Ascending aorta (tissue), 2 donors: ENCODE results near the gene NEAT1. TPM values are rescaled to one million over a fixed set of nuclear protein-coding genes. Genes with fewer than 3 reads are reported as not detected.

Experiments used
- DNase-seq, 2 donors: peaks; one replicate each; pipeline ENCODE4 v3.0.0-alpha.2; 2019; ENCODE audit warnings: low spot score in 2 of 2
- H3K27ac ChIP-seq, 2 donors: fragments of 200-600 bp; sonication (generic); one replicate each; pipeline ENCODE4 v1.5.1; 2016 to 2017; ENCODE audit warnings: mild to moderate bottlenecking in 1 of 2
- H3K27me3 ChIP-seq: fragments of 200-600 bp; sonication (generic); one replicate; pipeline ENCODE4 v1.5.1; 2017
- H3K36me3 ChIP-seq, 2 donors: fragments of 200-600 bp; sonication (generic); one replicate each; pipeline ENCODE4 v1.5.1; 2016
- H3K4me1 ChIP-seq, 2 donors: fragments of 200-600 bp; sonication (generic); one replicate each; pipeline ENCODE4 v1.5.1; 2016 to 2017; ENCODE audit warnings: mild to moderate bottlenecking in 1 of 2
- H3K4me3 ChIP-seq, 2 donors: fragments of 200-600 bp; sonication (generic); one replicate each; pipeline ENCODE4 v1.5.1; 2016 to 2017; ENCODE audit warnings: mild to moderate bottlenecking in 1 of 2
- H3K9me3 ChIP-seq, 2 donors: fragments of 200-600 bp; sonication (generic); one replicate each; pipeline ENCODE4 v1.5.1; 2016
- intact Hi-C: fragments of 100-400 bp; cut with DNase I; formaldehyde crosslinking; loops from one replicate; pipeline ENCODE4 v1.15.1; 2023
- total RNA-seq: library from RNA; depleted of rRNA; stranded (reverse); fragments of >200 nt; gene quantifications from one replicate; pipeline ENCODE4 v1.1.0, GENCODE V29; 2016
- TF ChIP-seq, protein P1 (sequence below), 3 experiments: fragments of 200-600 bp in 2 of 3; fragments of 450-650 bp in 1 of 3; sonication (generic) in 2 of 3; IDR thresholded peaks; one replicate each; pipeline ENCODE4 v1.5.1; 2016 to 2019; ENCODE audit warnings: antibody characterized with exemption in 3 of 3, mild to moderate bottlenecking in 1 of 3, moderate library complexity in 1 of 3

Gene NEAT1
- total RNA-seq, 1 donor from 2014 or later: 180 TPM

DNA sequence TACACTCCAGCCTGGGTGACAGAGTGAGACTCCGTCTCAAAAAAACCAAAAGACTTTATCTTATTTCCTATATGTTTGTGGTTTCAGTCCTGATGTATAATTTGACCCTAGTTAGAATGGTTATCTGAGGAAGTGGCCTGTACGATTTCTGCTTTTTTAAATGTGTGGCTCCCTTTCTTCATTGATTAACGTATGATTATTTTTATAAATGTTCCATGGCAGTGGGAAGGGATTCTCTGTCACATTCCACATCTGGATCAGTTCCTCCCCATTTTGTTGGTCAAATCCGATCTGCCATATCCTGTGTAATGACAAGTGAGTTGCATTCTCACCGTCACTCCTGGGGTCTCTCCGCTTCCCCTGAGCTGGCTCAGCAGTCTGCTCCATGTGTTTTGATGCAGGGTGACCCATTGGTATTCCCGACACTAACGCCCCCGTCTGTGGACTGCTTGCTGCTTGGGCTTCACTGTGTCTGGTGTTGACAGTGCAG, 20.3 kb downstream of the NEAT1 start:
- peaks cover 11 to 50% of the 10 kb centered on the region in 2 donors for H3K4me1 ChIP-seq

GRCh38 chr11:65444314-65445051, 21.9 kb downstream of the NEAT1 start:
- Histone ChIP-seq H3K4me1 (peaks cover 11 to 38% of the 10 kb centered on the region in 2 donors), H3K9me3 (no peaks in the 10 kb centered on the region), H3K27ac (peak overlapping the region; percentile 68 to 75), H3K4me3 (no peak overlapping the region), H3K36me3 (peaks cover 31 to 55% of the 10 kb centered on the region in 2 donors), H3K27me3 (no peaks in the 10 kb centered on the region)
- TF ChIP-seq, protein P1, sequence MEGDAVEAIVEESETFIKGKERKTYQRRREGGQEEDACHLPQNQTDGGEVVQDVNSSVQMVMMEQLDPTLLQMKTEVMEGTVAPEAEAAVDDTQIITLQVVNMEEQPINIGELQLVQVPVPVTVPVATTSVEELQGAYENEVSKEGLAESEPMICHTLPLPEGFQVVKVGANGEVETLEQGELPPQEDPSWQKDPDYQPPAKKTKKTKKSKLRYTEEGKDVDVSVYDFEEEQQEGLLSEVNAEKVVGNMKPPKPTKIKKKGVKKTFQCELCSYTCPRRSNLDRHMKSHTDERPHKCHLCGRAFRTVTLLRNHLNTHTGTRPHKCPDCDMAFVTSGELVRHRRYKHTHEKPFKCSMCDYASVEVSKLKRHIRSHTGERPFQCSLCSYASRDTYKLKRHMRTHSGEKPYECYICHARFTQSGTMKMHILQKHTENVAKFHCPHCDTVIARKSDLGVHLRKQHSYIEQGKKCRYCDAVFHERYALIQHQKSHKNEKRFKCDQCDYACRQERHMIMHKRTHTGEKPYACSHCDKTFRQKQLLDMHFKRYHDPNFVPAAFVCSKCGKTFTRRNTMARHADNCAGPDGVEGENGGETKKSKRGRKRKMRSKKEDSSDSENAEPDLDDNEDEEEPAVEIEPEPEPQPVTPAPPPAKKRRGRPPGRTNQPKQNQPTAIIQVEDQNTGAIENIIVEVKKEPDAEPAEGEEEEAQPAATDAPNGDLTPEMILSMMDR (IDR thresholded peaks at IDR 0.05): no peak
- intact Hi-C loops: no loop called here
- DNase-seq: peak in 1 of 2 donors; percentile 74

More for the DNA sequence above, 20.3 kb downstream of the NEAT1 start:
- no peaks in the 10 kb centered on the region for H3K9me3 ChIP-seq
- no peaks in the 10 kb centered on the region for H3K27me3 ChIP-seq
- intact Hi-C loops: no loop called here
- peak overlapping the region; percentile 71 to 75 for H3K27ac ChIP-seq
- H3K36me3 ChIP-seq: peaks cover 33 to 71% of the 10 kb centered on the region in 2 donors
- DNase-seq: peak in 1 of 2 donors; percentile 71
- TF ChIP-seq, protein P1 (IDR thresholded peaks at IDR 0.05): no peak
- H3K4me3 ChIP-seq: peak overlapping the region in 1 of 2 donors; percentile 6

- peak overlapping the region; percentile 68 to 75 for H3K27ac ChIP-seq
- H3K4me1 ChIP-seq: peaks cover 11 to 31% of the 10 kb centered on the region in 2 donors
- TF ChIP-seq, protein P1 (IDR thresholded peaks at IDR 0.05): no peak
- H3K36me3 ChIP-seq: peaks cover 31 to 49% of the 10 kb centered on the region in 2 donors
- H3K27me3 ChIP-seq: no peaks in the 10 kb centered on the region
- no peak overlapping the region for H3K4me3 ChIP-seq
- intact Hi-C loops: no loop called here
- H3K9me3 ChIP-seq: no peaks in the 10 kb centered on the region
- peak in 1 of 2 donors; percentile 71 for DNase-seq
These were observed 22.6 kb downstream of the NEAT1 start for GRCh38 chr11:65445101-65445603.

DNA sequence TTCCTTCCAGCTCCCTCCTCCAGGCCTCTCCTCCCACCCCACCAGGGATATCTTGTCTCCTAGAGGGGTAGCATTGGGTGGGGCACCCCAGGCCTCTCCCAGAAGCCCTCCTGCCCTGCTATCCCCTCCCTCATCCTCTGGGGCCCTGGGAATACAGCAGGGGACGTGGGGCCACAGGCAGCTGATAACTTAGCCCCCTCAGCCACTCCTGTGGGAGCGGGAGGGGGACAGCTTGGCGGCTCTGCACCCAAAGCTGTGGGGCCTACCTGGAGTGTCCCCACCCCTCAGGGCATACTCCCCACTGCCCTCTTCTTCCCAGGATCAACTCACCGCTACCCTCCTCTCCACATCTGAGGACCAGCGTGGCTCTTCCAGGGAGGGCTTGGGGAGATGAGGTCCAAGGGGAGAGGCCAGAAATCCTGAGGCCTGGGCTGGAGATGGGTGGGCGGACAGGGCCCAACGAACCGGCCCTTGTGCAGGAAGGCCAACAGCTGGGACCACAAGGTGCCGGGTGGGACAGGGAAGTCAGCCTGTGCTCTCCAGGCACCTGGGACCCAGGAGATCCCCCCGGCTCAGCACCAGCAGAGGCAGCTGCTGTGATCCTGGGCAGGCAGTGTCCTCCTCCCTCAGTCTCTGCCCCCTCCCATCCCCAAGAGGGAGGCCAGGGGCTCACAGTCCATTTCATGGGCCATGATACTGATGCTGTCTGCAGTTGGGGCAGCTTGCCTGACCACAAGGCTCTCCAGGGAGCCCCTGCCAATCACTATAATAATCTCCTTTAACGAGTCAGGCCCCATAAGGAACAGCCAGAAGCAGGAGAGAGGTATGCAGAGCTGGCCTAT, 23.2 kb downstream of the NEAT1 start:
- Histone ChIP-seq H3K4me1 (peaks cover 11 to 26% of the 10 kb centered on the region in 2 donors), H3K9me3 (no peaks in the 10 kb centered on the region), H3K4me3 (no peak overlapping the region), H3K36me3 (peaks cover 31 to 49% of the 10 kb centered on the region in 2 donors), H3K27me3 (no peaks in the 10 kb centered on the region), H3K27ac (peak overlapping the region; percentile 68 to 75)
- TF ChIP-seq, protein P1 (IDR thresholded peaks at IDR 0.05): no peak
- intact Hi-C loops: no loop called here
- DNase-seq: peak in 1 of 2 donors; percentile 75

DNA sequence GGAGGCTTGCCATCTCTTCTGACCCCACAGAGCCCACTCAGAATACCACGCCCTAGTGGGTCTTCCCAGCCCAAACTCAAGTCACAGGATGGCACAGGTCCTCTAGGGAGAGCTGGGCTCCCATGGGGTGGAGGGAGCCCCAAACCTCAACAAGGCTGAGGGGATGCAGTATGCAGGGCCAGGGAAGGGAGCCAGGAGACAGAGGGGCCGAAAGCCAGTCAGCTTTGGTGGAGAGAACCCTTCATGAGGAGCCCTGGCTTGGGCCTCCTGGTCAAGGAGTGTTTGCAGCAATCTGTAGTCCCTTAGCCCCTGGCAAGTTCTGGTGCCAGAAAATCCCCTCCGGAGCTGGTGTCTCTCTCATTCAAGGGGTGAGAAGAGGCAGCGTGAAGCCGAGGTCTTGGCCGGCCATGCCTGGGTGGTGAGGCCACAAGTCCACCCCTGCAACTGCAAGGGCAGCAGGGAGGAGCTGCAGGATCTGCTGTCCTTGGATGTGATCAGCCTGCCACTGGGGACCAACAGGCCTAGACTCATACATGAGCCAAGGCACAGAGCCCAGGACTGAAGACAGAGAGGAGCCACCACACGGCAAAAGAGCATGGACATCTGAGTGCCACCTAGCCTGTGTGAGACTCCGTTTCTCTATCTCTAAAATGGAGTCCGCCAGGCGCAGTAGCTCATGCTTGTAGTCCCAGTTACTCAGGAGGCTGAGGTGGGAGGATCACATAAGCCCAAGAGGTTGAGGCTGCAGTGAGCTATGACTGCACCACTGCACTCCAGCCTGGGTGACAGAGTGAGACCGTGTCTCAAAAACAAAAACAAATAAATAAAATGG, 24.1 kb downstream of the NEAT1 start:
- Histone ChIP-seq H3K4me3 (no peak overlapping the region), H3K4me1 (peaks cover 11 to 26% of the 10 kb centered on the region in 2 donors), H3K27ac (peak overlapping the region; percentile 68 to 75), H3K9me3 (no peaks in the 10 kb centered on the region), H3K36me3 (peaks cover 31 to 49% of the 10 kb centered on the region in 2 donors), H3K27me3 (no peaks in the 10 kb centered on the region)
- intact Hi-C loops: no loop called here
- DNase-seq: peak in 1 of 2 donors; percentile 76
- TF ChIP-seq, protein P1 (IDR thresholded peaks at IDR 0.05): no peak
